OCI-LY7 (cell line): ENCODE data around the gene USP31.

Source experiments
- CTCF ChIP-seq: fragments of 200-600 bp; sonication (generic); conservative IDR thresholded peaks from 2 replicates; pipeline ENCODE4 v1.5.1; 2014; ENCODE audit warnings: mild to moderate bottlenecking, antibody characterized with exemption, low read length, moderate library complexity, mixed read lengths
- EZH2phosphoT487 ChIP-seq: fragments of 200-600 bp; sonication (generic); IDR thresholded peaks from 2 replicates; pipeline ENCODE4 v1.6.1; 2018; ENCODE audit warnings: low read depth, borderline replicate concordance, mild to moderate bottlenecking, mixed run types, antibody characterized with exemption, low read length, moderate library complexity, mixed read lengths

GRCh38 chr16:23080747-23081146 is 68.5 kb downstream of the USP31 start:
- TF ChIP-seq CTCF (no peak), EZH2phosphoT487 (no peak)
